ENCODE results near the gene DSCAML1. TPM values are rescaled to one million over a fixed set of nuclear protein-coding genes. Genes with fewer than 3 reads are reported as not detected.

DSCAML1 gene
- total RNA-seq, 1 experiment from 2014 or later = not detected

- CTCF ChIA-PET = interaction anchor here (0.8 kb wide), 1 partner anchor 11 kb away, joined by 3 read pairs; no protein-coding TSS in a partner anchor
- no peak for ATAC-seq
- Histone ChIP-seq H3K9me2 (ENCODE audit: insufficient read depth) (no peaks in the 10 kb centered on the region), H3K27ac (ENCODE audit: low read depth, low read length) (no peak overlapping the region), H3K27me3 (ENCODE audit: insufficient read depth, low read length) (peaks cover 38% of the 10 kb centered on the region), H3K9me3 (ENCODE audit: control insufficient read depth in 1 of 2, insufficient read depth in 1 of 2, low read depth in 1 of 2, low read length in 2 of 2) (no peaks in the 10 kb centered on the region), H3K79me2 (ENCODE audit: insufficient read depth, low read length) (no peaks in the 10 kb centered on the region), H3K36me3 (ENCODE audit: control insufficient read depth in 1 of 2, insufficient read depth in 2 of 2, low read length in 2 of 2) (no peaks in the 10 kb centered on the region), H4K20me1 (ENCODE audit: insufficient read depth) (no peaks in the 10 kb centered on the region), H3K9ac (ENCODE audit: low read length) (no peak overlapping the region), H3K4me1 (ENCODE audit: control insufficient read depth in 1 of 2, insufficient read depth in 2 of 2, low read length in 2 of 2) (no peaks in the 10 kb centered on the region), H2AFZ (ENCODE audit: low read depth, low read length, poor library complexity, severe bottlenecking) (no peak overlapping the region), H3K4me2 (ENCODE audit: low read length) (no peak overlapping the region), H3K4me3 (replicated peaks in 1 of 2; ENCODE audit: low read depth in 1 of 2, low read length in 2 of 2) (no peak overlapping the region)
- POLR2A ChIA-PET = no interaction called here
- TF ChIP-seq FOSL1 (IDR thresholded peaks at IDR 0.05; ENCODE audit: low read depth) (no peak), ZBTB33 (IDR thresholded peaks at IDR 0.05; ENCODE audit: extremely low read depth, insufficient replicate concordance, low read length) (no peak), ZNF274 (IDR thresholded peaks at IDR 0.05; ENCODE audit: low read depth, low read length) (no peak), CEBPB (IDR thresholded peaks at IDR 0.05; ENCODE audit: low read depth) (no peak), SP1 (IDR thresholded peaks at IDR 0.05; ENCODE audit: low read depth) (no peak), EZH2 (IDR thresholded peaks at IDR 0.05) (no peak), POLR2A (IDR thresholded peaks at IDR 0.05; ENCODE audit: borderline replicate concordance, extremely low read depth, insufficient read depth, insufficient read length) (no peak), ZFX (IDR thresholded peaks at IDR 0.05) (no peak), SIN3A (IDR thresholded peaks at IDR 0.05; ENCODE audit: low read depth) (no peak), JUND (IDR thresholded peaks at IDR 0.05) (no peak)
- no peak for DNase-seq (ENCODE audit: low read depth, low spot score)
- RAD21 ChIA-PET (ENCODE audit: low non-redundant PET in 1 of 2, low total read pairs in 2 of 2, uncharacterized antibody in 2 of 2, unreplicated experiment in 2 of 2) = no interaction called here
- no TSS peak for BruUV-seq (replicated peaks)
- intact Hi-C loops (cut with micrococcal nuclease) = no loop called here
Measured at GRCh38 chr11:117437041-117437790, 359.8 kb downstream of the DSCAML1 start.

Measured in HCT116 (cell line).